NCI-H1436 (cell line): Measurements from ENCODE around the gene IL12RB2.
"Not testable (repeated sequence)": the region's sequence is repeated elsewhere in the genome, so short reads cannot be mapped to it uniquely, and the experiment has no call there.

Source experiments
- DNase-seq: peaks from one replicate; lab custom pipeline; 2025; lab: John Stamatoyannopoulos, UW

Gene IL12RB2

GRCh38 chr1:67399199-67399993 lies 91.7 kb downstream of the IL12RB2 start:
- DNase-seq: no peak

- DNase-seq: not testable (repeated sequence)
These were observed 92.5 kb downstream of the IL12RB2 start for GRCh38 chr1:67400029-67400786.

GRCh38 chr1:67401443-67401842 lies 93.8 kb downstream of the IL12RB2 start:
- no peak for DNase-seq

GRCh38 chr1:67404212-67404620 lies 96.5 kb downstream of the IL12RB2 start:
- DNase-seq: no peak

- DNase-seq: no peak
These were observed 98.0 kb downstream of the IL12RB2 start for GRCh38 chr1:67405473-67406245.

- no peak for DNase-seq
These were observed 99.8 kb downstream of the IL12RB2 start for GRCh38 chr1:67407498-67407897.

- no peak for DNase-seq
These were observed 100.5 kb downstream of the IL12RB2 start for GRCh38 chr1:67408148-67408547.

GRCh38 chr1:67413101-67413500 lies 105.4 kb downstream of the IL12RB2 start:
- DNase-seq: not testable (repeated sequence)

- DNase-seq: no peak
These were observed 106.9 kb downstream of the IL12RB2 start for GRCh38 chr1:67414574-67414973.

- no peak for DNase-seq
These were observed 107.4 kb downstream of the IL12RB2 start for GRCh38 chr1:67415041-67415440.

GRCh38 chr1:67417733-67418132 lies 110.1 kb downstream of the IL12RB2 start:
- DNase-seq: not testable (repeated sequence)

GRCh38 chr1:67418839-67419586 lies 111.3 kb downstream of the IL12RB2 start:
- no peak for DNase-seq

- DNase-seq: no peak
These were observed 113.3 kb downstream of the IL12RB2 start for GRCh38 chr1:67420835-67421492.

GRCh38 chr1:67427465-67427864 lies 119.8 kb downstream of the IL12RB2 start:
- DNase-seq: no peak

GRCh38 chr1:67427947-67428346 lies 120.3 kb downstream of the IL12RB2 start:
- no peak for DNase-seq

GRCh38 chr1:67429011-67429527 lies 121.4 kb downstream of the IL12RB2 start:
- no peak for DNase-seq

GRCh38 chr1:67429528-67430357 lies 122.1 kb downstream of the IL12RB2 start:
- DNase-seq: no peak

GRCh38 chr1:67430358-67431155 lies 122.9 kb downstream of the IL12RB2 start, which contains the start of gene SERBP1:
TSS of gene SERBP1 (minus strand) at chr1:67430402. CDS start at chr1:67430300, 102 bp downstream.
- DNase-seq: peak; percentile 96

GRCh38 chr1:67431156-67431765 lies 123.6 kb downstream of the IL12RB2 start:
- DNase-seq: no peak
